Activated T-cell treated with anti-CD3 and anti-CD28 coated beads, Interleukin-2, amount 50 U/mL, for 4 hours (primary cell): ENCODE data around the gene LRP1-AS. TPM values are rescaled to one million over a fixed set of nuclear protein-coding genes. Genes with fewer than 3 reads are reported as not detected.

Experiments
- ATAC-seq, 2 donors: fragments of 200-7000 bp; cut with Tn5 transposase; one replicate each; pipeline ENCODE4 v1.10.0; 2021
- DNase-seq: peaks from one replicate; pipeline ENCODE4 v3.0.0-alpha.2; 2020
- H3K27me3 Mint-ChIP-seq: one replicate; pipeline ENCODE4 v1.8.0; 2021; ENCODE audit warnings: low read depth, mixed read lengths
- H3K36me3 Mint-ChIP-seq: one replicate; pipeline ENCODE4 v1.8.0; 2022; ENCODE audit warnings: mixed read lengths; ENCODE audit not compliant: insufficient read depth
- H3K4me1 Mint-ChIP-seq: one replicate; pipeline ENCODE4 v1.8.0; 2021; ENCODE audit warnings: low read depth, mixed read lengths
- H3K4me3 Mint-ChIP-seq: one replicate; pipeline ENCODE4 v1.8.0; 2021; ENCODE audit warnings: mild to moderate bottlenecking, moderate library complexity, mixed read lengths
- H3K9me3 Mint-ChIP-seq: one replicate; pipeline ENCODE4 v1.8.0; 2021; ENCODE audit warnings: mixed read lengths
- total RNA-seq, 3 donors: library from RNA; stranded (reverse); gene quantifications; one replicate each; pipeline ENCODE4 v1.2.1, GENCODE V29; 2021

LRP1-AS gene
- total RNA-seq, 3 donors from 2014 or later: not detected

- Mint-ChIP-seq H3K36me3 (no peaks in the 10 kb centered on the region), H3K4me3 (no peak overlapping the region), H3K9me3 (no peaks in the 10 kb centered on the region), H3K27me3 (no peaks in the 10 kb centered on the region), H3K4me1 (peaks cover 8% of the 10 kb centered on the region)
- DNase-seq (no peak), ATAC-seq (no peak)
These were observed 12.6 kb upstream of the LRP1-AS start for GRCh38 chr12:57160040-57160439.

DNA sequence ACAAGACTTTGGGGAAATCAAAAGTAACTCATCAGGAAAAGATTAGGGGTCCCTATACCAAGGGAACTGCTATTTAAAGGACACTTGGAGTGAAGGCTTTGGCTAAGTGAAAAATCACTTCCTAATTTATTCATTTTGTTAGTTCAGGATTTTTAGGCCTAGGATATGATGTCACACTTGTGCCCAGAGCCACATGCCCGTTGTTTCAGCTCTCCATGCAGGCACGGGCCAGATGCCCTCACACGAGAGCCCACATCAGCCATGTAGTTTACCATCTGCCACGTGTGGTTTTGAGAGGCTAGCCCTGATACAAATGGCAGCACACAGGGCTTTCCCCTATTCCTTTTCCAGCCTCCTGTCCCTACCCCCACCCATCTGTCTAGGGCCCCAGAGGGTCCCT lies 11.9 kb upstream of the LRP1-AS start:
- Mint-ChIP-seq H3K4me3 (no peak overlapping the region), H3K27me3 (no peaks in the 10 kb centered on the region), H3K9me3 (no peaks in the 10 kb centered on the region), H3K36me3 (no peaks in the 10 kb centered on the region), H3K4me1 (peaks cover 8% of the 10 kb centered on the region)
- DNase-seq: no peak
- ATAC-seq: no peak

DNA sequence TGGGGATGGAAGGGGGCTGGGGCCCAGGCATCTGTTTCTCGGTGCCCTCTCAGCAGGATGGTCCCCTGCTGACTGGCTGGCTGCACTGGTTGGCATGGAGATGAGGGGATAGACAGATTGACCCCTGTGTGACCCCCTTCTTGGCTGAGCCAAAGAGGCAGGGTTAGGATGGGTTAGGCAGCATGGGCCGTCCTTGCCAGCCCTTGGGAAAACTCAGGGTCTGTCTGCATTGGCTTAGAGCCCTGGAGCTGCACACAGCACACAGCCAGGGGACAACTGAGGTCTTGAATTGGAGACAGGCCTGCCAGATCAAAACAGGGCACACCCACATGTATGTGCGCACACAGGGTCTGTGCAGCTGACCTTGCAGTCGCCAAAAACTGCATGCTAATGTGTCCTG lies 11.2 kb upstream of the LRP1-AS start:
- no peak overlapping the region for H3K4me3 Mint-ChIP-seq
- ATAC-seq: no peak
- no peaks in the 10 kb centered on the region for H3K27me3 Mint-ChIP-seq
- no peaks in the 10 kb centered on the region for H3K36me3 Mint-ChIP-seq
- H3K4me1 Mint-ChIP-seq: peaks cover 8% of the 10 kb centered on the region
- DNase-seq: no peak
- no peaks in the 10 kb centered on the region for H3K9me3 Mint-ChIP-seq

DNA sequence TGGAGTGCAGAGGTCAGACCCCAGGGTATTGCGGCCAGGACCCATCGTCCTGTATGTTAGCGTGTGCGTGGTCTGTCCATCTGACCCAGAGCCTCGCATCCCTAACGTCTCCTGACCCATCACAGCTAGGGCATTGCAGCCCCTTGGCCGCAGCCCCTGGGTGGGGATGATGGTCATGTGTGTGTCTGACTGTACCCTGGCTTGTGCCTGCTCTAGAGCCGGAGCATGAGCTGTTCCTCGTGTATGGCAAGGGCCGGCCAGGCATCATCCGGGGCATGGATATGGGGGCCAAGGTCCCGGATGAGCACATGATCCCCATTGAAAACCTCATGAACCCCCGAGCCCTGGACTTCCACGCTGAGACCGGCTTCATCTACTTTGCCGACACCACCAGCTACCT lies 10.8 kb upstream of the LRP1-AS start:
- no peaks in the 10 kb centered on the region for H3K9me3 Mint-ChIP-seq

GRCh38 chr12:57157588-57158173 lies 10.3 kb upstream of the LRP1-AS start:
- Mint-ChIP-seq H3K36me3 (no peaks in the 10 kb centered on the region), H3K9me3 (no peaks in the 10 kb centered on the region), H3K27me3 (no peaks in the 10 kb centered on the region), H3K4me1 (peaks cover 8% of the 10 kb centered on the region), H3K4me3 (no peak overlapping the region)
- ATAC-seq (no peak), DNase-seq (no peak)

More for the DNA sequence above, 10.8 kb upstream of the LRP1-AS start:
- Mint-ChIP-seq H3K27me3 (no peaks in the 10 kb centered on the region), H3K36me3 (no peaks in the 10 kb centered on the region), H3K4me3 (no peak overlapping the region), H3K4me1 (peaks cover 8% of the 10 kb centered on the region)
- ATAC-seq (no peak), DNase-seq (no peak)

GRCh38 chr12:57156701-57157403 lies 9.4 kb upstream of the LRP1-AS start:
- H3K4me1 Mint-ChIP-seq: peaks cover 8% of the 10 kb centered on the region
- no peaks in the 10 kb centered on the region for H3K36me3 Mint-ChIP-seq
- H3K9me3 Mint-ChIP-seq: no peaks in the 10 kb centered on the region
- no peaks in the 10 kb centered on the region for H3K27me3 Mint-ChIP-seq
- no peak for ATAC-seq
- H3K4me3 Mint-ChIP-seq: no peak overlapping the region
- DNase-seq: no peak

DNA sequence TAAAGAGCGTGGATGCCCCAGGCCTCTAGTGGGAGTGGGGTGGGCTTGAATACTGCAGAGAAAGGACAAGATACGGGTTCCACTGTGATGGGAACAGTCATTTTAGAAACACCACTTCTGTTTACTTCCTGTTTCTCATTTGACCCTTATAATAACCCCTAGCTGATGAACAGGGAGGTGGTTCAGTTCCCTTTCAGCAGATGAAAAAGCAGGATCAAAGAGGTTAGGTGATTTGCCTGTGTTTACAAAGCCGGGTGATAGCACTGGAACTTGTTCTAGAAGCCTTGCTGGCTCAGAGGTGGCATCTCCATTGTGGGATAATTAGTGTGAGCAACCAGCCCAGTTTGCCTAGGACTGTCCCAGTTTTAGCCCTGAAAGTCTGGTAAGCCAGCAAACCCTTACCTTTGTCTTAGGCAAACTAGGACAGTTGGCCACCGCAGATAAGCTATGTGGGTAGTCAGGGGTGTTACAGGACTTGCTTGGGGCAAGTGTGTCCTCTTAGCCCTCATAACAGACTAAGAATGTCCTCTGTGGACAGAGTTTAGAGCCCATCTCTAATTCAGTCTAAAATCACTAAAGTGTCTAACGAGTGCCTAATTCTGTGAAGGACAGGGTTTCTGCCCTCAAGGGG lies 7.5 kb upstream of the LRP1-AS start:
- H3K4me3 Mint-ChIP-seq: no peak overlapping the region

GRCh38 chr12:57154076-57154475 lies 6.7 kb upstream of the LRP1-AS start:
- H3K4me3 Mint-ChIP-seq: no peak overlapping the region
- ATAC-seq: no peak

More for the DNA sequence above, 7.5 kb upstream of the LRP1-AS start:
- no peaks in the 10 kb centered on the region for H3K27me3 Mint-ChIP-seq
- peaks cover 8% of the 10 kb centered on the region for H3K4me1 Mint-ChIP-seq
- ATAC-seq (no peak), DNase-seq (no peak)
- no peaks in the 10 kb centered on the region for H3K9me3 Mint-ChIP-seq
- H3K36me3 Mint-ChIP-seq: no peaks in the 10 kb centered on the region

DNA sequence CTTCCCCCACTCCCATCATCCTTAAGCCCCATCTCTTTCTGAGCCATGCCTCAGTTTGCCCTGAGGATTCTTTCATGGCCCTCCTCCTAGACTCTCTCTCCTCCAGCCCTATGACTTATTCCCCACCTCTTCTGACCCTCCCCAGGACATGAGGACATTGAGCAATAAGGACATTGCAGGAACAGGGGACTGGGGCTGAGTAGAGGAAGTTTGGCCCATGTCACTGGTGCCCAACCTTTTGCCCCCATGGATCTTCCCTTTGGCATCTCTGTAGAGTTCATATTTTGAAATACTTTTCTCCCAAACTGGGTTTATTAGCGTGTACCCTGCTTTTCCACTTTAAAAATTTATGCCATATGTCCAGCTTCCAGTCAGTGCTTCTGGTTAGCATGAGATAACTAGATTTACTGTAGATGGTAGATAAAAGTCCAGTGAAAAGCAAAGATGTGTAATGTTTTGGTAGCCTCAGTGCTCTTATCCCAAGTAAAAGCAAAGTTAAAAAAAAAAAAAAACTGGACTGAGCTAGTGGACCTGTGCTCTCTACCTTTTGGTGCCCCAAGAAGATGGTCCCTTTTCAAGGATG lies 6.1 kb upstream of the LRP1-AS start:
- Mint-ChIP-seq H3K36me3 (no peaks in the 10 kb centered on the region), H3K27me3 (no peaks in the 10 kb centered on the region), H3K4me1 (peaks cover 8% of the 10 kb centered on the region), H3K9me3 (no peaks in the 10 kb centered on the region), H3K4me3 (no peak overlapping the region)
- ATAC-seq (no peak), DNase-seq (no peak)

More at GRCh38 chr12:57154076-57154475, 6.7 kb upstream of the LRP1-AS start:
- Mint-ChIP-seq H3K36me3 (no peaks in the 10 kb centered on the region), H3K4me1 (peaks cover 8% of the 10 kb centered on the region), H3K27me3 (no peaks in the 10 kb centered on the region), H3K9me3 (no peaks in the 10 kb centered on the region)
- no peak for DNase-seq

DNA sequence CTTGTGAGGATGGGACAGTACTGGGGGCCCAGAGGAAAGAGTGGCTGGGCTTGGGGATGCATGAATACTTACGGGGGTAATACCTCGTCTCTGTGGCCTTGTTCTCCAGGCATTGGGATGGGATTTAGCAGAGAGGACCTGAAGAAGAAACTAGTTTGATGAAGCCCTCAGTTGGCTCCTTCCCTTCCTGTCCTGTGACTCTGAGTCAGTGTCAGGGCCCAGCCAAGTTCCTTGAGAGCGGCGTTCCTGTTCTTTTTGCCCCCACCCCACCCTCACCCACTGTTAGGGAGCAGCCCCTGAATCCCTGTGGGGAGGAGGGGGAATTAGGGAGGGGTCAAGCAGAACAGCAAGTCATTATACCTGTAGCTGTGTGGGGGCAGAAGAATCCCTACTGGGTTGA lies 5.2 kb upstream of the LRP1-AS start:
- no peak overlapping the region for H3K4me3 Mint-ChIP-seq
- H3K4me1 Mint-ChIP-seq: peaks cover 2% of the 10 kb centered on the region
- DNase-seq: no peak
- no peaks in the 10 kb centered on the region for H3K27me3 Mint-ChIP-seq
- H3K36me3 Mint-ChIP-seq: no peaks in the 10 kb centered on the region
- ATAC-seq: no peak
- no peaks in the 10 kb centered on the region for H3K9me3 Mint-ChIP-seq

GRCh38 chr12:57151741-57152630 lies 4.6 kb upstream of the LRP1-AS start:
- H3K36me3 Mint-ChIP-seq: no peaks in the 10 kb centered on the region
- no peak for ATAC-seq
- H3K4me3 Mint-ChIP-seq: no peak overlapping the region
- no peaks in the 10 kb centered on the region for H3K4me1 Mint-ChIP-seq
- no peak for DNase-seq
- no peaks in the 10 kb centered on the region for H3K9me3 Mint-ChIP-seq
- H3K27me3 Mint-ChIP-seq: no peaks in the 10 kb centered on the region

GRCh38 chr12:57150400-57151000 lies 3.1 kb upstream of the LRP1-AS start:
- ATAC-seq (no peak), DNase-seq (no peak)
- Mint-ChIP-seq H3K4me1 (no peaks in the 10 kb centered on the region), H3K27me3 (no peaks in the 10 kb centered on the region), H3K9me3 (no peaks in the 10 kb centered on the region), H3K4me3 (no peak overlapping the region), H3K36me3 (no peaks in the 10 kb centered on the region)

DNA sequence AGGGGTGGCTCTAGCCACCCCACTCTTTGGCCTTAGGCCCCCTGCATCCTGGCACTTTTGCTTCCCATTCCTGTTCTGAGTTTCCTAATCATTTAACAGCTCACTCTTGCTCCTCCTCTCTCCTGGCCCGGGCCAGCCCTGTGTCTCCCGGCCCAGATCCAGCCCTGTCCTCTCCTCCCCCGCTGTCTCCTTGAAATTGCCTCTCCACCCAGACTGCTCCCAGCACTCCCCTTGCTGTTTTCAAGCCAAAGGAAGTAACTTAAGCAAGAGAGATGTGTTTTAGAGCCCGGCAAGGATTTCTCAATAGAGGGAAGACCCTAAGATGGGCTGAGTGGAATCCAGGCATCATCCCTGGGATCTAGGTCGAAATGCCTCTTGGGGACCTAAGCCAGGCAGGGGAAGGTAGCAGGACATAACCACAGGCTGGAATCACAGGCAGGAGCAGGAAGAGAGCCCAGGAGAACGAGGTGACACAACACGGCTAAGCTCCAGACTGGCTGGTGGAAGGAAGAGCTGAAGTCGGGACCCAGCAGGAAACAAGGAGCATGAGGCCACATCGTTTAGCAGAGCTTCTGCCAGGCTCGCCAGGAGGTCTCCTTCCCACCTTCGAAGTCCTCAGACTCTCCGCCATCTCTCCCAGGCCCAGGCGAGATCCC lies 2.0 kb upstream of the LRP1-AS start:
- Mint-ChIP-seq H3K36me3 (no peaks in the 10 kb centered on the region), H3K27me3 (no peaks in the 10 kb centered on the region), H3K9me3 (no peaks in the 10 kb centered on the region), H3K4me1 (no peaks in the 10 kb centered on the region), H3K4me3 (no peak overlapping the region)
- ATAC-seq (no peak), DNase-seq (no peak)
